ENCODE measurements around the gene AGRP.

- TF ChIP-seq TAF1 (IDR thresholded peaks at IDR 0.05; ENCODE audit: borderline replicate concordance, insufficient read depth, low read length) (no peak), POLR2AphosphoS5 (IDR thresholded peaks at IDR 0.05; ENCODE audit: low read depth, low read length) (no peak)
- TF ChIP-seq, protein P1, sequence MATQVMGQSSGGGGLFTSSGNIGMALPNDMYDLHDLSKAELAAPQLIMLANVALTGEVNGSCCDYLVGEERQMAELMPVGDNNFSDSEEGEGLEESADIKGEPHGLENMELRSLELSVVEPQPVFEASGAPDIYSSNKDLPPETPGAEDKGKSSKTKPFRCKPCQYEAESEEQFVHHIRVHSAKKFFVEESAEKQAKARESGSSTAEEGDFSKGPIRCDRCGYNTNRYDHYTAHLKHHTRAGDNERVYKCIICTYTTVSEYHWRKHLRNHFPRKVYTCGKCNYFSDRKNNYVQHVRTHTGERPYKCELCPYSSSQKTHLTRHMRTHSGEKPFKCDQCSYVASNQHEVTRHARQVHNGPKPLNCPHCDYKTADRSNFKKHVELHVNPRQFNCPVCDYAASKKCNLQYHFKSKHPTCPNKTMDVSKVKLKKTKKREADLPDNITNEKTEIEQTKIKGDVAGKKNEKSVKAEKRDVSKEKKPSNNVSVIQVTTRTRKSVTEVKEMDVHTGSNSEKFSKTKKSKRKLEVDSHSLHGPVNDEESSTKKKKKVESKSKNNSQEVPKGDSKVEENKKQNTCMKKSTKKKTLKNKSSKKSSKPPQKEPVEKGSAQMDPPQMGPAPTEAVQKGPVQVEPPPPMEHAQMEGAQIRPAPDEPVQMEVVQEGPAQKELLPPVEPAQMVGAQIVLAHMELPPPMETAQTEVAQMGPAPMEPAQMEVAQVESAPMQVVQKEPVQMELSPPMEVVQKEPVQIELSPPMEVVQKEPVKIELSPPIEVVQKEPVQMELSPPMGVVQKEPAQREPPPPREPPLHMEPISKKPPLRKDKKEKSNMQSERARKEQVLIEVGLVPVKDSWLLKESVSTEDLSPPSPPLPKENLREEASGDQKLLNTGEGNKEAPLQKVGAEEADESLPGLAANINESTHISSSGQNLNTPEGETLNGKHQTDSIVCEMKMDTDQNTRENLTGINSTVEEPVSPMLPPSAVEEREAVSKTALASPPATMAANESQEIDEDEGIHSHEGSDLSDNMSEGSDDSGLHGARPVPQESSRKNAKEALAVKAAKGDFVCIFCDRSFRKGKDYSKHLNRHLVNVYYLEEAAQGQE (IDR thresholded peaks at IDR 0.05; ENCODE audit: insufficient read depth in 1 of 2, low read depth in 2 of 2, low read length in 2 of 2) = no peak
Measured at GRCh38 chr16:67461600-67462278, 21.6 kb downstream of the AGRP start.
